ENCODE data around the gene CFP. TPM values are rescaled to one million over a fixed set of nuclear protein-coding genes. Genes with fewer than 3 reads are reported as not detected.

CFP gene
- polyA plus RNA-seq, 1 of the 3 experiments (the other 2 are of a cell fraction): 0.03 TPM

GRCh38 chrX:47610511-47610910 lies 19.2 kb downstream of the CFP start:
- no peak overlapping the region for H3K4me2 ChIP-seq
- no peak overlapping the region for H3K9ac ChIP-seq
- no peaks in the 10 kb centered on the region for H3K9me3 ChIP-seq
- no peaks in the 10 kb centered on the region for H3K9me2 ChIP-seq
- no peak for DNase-seq
- no peak for TF ChIP-seq YY1 (IDR thresholded peaks at IDR 0.05; ENCODE audit: low read depth)
- no peak for TF ChIP-seq NFIC (IDR thresholded peaks at IDR 0.05; ENCODE audit: borderline replicate concordance)
- no peak for TF ChIP-seq RXRA (IDR thresholded peaks at IDR 0.05; ENCODE audit: borderline replicate concordance, low read depth)
- no peak for TF ChIP-seq NRF1 (IDR thresholded peaks at IDR 0.05; ENCODE audit: low read depth, low read length)
- TF ChIP-seq RFX5 (IDR thresholded peaks at IDR 0.05; ENCODE audit: low read length): no peak
- TF ChIP-seq GATA2 (CRISPR knock-in tag; IDR thresholded peaks at IDR 0.05): no peak
- no peak for TF ChIP-seq TAF1 (IDR thresholded peaks at IDR 0.05; ENCODE audit: borderline replicate concordance, low read depth, low read length)
- TF ChIP-seq EZH2phosphoT487 (IDR thresholded peaks at IDR 0.05; ENCODE audit: borderline replicate concordance, low read depth): no peak
- TF ChIP-seq SIN3A (IDR thresholded peaks at IDR 0.05; ENCODE audit: borderline replicate concordance, low read depth, low read length): no peak
- TF ChIP-seq USF1 (IDR thresholded peaks at IDR 0.05; ENCODE audit: borderline replicate concordance, low read depth): no peak
- no peak for TF ChIP-seq REST (IDR thresholded peaks at IDR 0.05; ENCODE audit: low read depth, low read length)
- TF ChIP-seq MAX (IDR thresholded peaks at IDR 0.05; ENCODE audit: low read depth): no peak
- no peak for TF ChIP-seq MEF2A (IDR thresholded peaks at IDR 0.05; ENCODE audit: borderline replicate concordance, low read depth)
- no peak for TF ChIP-seq RCOR1 (IDR thresholded peaks at IDR 0.05; ENCODE audit: low read length)
- TF ChIP-seq CTCF (IDR thresholded peaks at IDR 0.05): no peak
- no peak for TF ChIP-seq CHD2 (IDR thresholded peaks at IDR 0.05; ENCODE audit: low read length, partially characterized antibody)
- no peak for TF ChIP-seq ZBTB33 (IDR thresholded peaks at IDR 0.05; ENCODE audit: borderline replicate concordance, low read depth)
- no peak for TF ChIP-seq IRF3 (IDR thresholded peaks at IDR 0.05; ENCODE audit: low read depth, low read length)
- no peak for TF ChIP-seq FOXM1 (IDR thresholded peaks at IDR 0.05; ENCODE audit: low read depth)
- no peaks in the 10 kb centered on the region for H4K20me1 ChIP-seq (ENCODE audit: insufficient read depth)
- POLR2A ChIA-PET: interaction anchor here (1.8 kb wide), 1 partner anchor 28 kb away, joined by 5 read pairs; the partner anchor contains the start of gene TIMP1
- no peak overlapping the region for H3K27ac ChIP-seq (ENCODE audit: low read depth in 2 of 2, low read length in 1 of 2)
- no peak overlapping the region for H2AFZ ChIP-seq (ENCODE audit: low read depth)
- H3K4me3 ChIP-seq (ENCODE audit: low read depth in 2 of 2, low read length in 1 of 2): no peak overlapping the region
- H3K36me3 ChIP-seq (replicated peaks in 1 of 2; ENCODE audit: control insufficient read depth in 1 of 2, insufficient read depth in 2 of 2, low read length in 1 of 2): no peaks in the 10 kb centered on the region
- H3F3A ChIP-seq (replicated peaks; ENCODE audit: insufficient read depth): no peaks in the 10 kb centered on the region
- no peaks in the 10 kb centered on the region; the same call in 1 of the 2 replicates for H3K27me3 ChIP-seq (ENCODE audit: insufficient read depth)
- WGBS (ENCODE audit: low lambda C conversion rate): 29% methylated on average over 4 of the region's 4 CpGs
- H3K4me1 ChIP-seq (ENCODE audit: control insufficient read depth in 1 of 2, insufficient read depth in 2 of 2, low read depth in 1 of 2, low read length in 1 of 2): no peaks in the 10 kb centered on the region
- no peaks in the 10 kb centered on the region for H3K79me2 ChIP-seq (ENCODE audit: insufficient read depth)
- CTCF ChIA-PET: no interaction called here
